A549 treated with AZD9567 at 1 μM for 4 hours (cell line): Measurements from ENCODE around the gene TERC. TPM values are rescaled to one million over a fixed set of nuclear protein-coding genes. Genes with fewer than 3 reads are reported as not detected.

Experiments used
- total RNA-seq: library from RNA; stranded (reverse); fragments of 200-300 nt; extraction: Qiagen RNA extraction; gene quantifications from 5 replicates; pipeline ENCODE4 v1.2.3, GENCODE V29; 2022; ENCODE audit not compliant: insufficient read depth

TERC gene
- total RNA-seq: 0.23 to 0.70 TPM in 2 of 5 replicates, not detected in the others

DNA sequence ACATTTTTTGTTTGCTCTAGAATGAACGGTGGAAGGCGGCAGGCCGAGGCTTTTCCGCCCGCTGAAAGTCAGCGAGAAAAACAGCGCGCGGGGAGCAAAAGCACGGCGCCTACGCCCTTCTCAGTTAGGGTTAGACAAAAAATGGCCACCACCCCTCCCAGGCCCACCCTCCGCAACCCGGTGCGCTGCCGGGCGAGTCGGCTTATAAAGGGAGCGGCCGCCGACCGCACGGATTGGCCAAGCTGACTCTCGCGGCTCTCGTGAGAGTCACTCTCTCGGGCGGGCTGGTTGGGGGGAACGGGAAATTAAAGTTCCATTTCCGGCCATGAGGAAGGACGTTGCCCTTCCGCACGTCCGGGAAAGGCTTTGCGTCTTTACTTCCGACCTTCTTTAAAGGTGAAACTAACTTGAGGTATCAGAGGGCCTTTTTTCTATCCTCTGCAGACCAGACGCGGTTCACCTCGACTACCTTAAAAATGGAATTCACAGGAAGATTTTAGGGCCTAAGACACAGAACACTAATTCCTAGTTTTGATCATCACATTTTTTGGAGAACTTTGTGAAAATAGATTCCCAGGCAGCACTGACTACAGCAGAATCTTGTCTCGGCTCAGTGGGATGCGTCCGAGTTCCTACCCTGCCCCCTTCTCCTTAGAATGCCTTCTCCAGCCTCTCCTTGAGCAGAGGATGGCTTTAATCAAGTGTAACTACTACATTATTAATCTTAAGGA lies at the start of gene TERC:
Gene TERC, minus strand, starts transcription at position 179 of the 731 bp plus-strand sequence.

DNA sequence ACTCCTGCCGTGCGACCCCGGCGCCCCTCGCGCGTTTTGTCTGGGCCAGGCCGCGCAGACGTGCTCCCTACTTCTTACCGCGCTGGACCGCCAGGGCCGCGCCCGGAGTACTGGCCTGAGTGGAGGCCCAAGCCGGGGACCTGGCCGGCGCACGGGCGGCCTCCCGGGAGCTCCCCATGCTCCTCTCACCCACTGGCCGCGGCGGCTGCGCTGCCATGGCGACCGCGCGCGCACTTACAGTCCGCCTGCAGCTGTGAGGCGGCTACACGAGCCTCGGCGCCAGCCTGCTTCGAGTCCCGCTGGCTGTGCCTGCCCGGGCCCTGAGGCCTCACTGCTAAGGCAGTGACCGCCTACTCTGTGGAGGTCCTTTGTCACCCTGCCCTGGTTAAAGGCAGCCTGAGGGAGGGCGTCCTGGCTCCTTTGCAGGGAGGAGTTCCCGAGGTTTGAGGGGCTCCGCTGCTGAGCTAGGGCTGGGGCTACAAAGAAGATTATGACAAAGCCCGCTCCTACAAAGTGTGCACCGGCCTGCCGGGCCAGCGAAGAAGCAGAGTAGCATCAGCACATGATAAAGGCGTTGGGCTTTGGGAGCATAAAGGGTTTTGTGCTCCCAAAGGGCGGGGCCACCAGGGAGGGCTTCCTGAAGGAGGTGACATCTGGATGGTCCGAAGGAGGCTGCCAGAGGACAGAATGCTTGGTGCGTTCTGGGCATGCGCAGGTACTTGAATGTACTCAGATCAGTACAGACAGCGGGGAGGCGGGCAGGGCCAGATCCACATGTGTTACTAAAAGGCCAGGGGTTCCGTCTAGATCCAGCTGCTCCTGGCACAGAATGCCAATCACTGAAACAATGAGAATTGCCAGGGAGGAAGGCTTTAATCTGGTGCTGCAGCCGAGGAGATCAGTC lies 47.7 kb upstream of the TERC start, which contains the start of the genes LRRC34 and LRRIQ4:
Gene LRRC34, minus strand, starts transcription at position 573 of the 904 bp plus-strand sequence. Its CDS starts 356 bp downstream, at position 217.
Gene LRRIQ4, plus strand, starts transcription at position 539 of the 904 bp plus-strand sequence. CDS start 9,052 bp downstream, outside the sequence.

DNA sequence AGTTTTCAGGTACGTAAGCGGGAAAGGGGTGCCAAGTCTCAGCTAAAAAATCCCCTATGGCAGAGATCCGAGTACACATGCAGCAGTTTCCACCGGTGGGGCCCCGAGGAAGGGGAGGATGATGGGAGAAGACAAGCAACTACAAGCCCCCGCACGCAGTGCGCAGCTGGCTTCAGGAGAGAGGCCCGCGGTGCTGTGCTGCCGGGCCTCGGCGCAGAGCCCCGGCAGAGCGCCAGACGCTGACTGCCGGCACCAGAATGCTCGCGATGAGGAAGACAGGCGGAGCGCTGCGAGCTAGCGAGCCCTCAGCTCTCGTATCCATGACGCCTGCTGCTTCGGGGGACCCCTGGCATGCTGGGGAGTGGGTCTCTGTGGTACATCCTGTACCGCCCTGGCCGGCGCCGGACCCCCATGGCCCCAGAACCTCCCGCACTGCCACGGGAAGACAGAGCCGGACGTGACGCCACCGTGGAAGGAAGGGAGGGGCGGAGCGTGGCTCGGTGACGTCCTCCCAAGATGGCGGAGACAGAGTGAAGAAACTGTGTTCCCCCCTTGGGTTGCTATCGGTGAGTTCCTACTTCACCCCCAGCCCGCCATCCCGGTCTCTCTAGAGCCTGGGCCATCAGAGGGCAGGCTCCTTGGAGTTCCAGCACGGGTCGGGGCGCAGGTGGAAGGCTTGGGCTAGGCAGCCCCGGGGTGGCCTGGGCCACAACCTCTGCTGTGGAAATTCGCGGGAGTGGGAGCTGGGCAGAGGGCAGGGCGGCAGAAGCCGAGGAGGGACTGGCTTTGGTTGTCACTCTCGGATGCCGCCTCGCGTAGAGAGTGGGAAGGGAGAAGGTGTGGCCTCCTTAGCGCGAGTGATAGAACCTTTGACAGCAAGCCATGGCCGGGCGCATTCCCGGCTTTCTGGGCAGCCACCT lies 8.3 kb upstream of the TERC start, which contains the start of gene MYNN:
Gene MYNN, plus strand, starts transcription at position 500 of the 920 bp plus-strand sequence. CDS start 900 bp downstream, outside the sequence.

DNA sequence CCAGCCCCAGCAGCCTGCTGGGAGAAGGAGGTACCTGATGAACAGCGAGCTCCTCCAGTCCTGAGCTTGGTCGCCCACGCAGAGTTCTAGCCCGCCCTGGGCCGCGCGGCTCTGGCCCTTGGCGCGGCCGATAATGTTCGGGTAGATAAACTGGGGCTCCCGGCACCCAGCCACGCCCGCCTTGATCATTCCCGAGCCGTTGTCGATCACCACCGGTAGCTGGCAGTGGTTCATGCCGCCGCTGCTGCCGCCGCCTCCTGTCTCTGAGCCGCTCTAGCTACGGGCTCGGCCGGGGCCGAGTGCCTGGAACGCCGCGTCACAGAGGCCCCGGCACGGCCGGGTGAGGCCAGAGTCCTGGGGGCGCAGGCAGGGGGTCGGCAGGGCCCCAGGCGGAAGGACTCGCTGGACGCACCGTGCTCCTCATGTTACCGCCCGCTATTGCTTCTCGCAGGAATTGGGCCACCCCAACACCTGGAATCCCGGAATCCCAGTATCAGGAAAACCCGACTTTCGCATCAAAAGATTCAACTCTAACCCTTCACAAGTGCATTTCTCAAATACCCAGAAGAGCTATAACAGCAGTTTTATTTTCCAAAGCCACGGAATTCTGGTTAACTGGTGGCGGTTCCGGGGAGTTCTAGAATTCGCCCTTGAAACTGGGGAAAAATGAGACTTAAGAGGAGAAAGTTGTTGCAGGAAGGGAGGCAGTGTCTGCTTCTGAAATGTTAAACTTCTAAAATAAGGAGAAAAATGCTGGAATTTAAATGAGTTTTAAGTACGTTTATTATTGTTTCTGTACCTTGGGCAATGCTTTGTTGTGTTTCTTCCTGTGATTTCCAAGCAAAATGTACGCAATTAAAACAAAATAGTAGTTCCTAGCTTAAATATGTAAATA lies 4.7 kb upstream of the TERC start, which contains the start of gene ACTRT3:
Gene ACTRT3, minus strand, starts transcription at position 275 of the 895 bp plus-strand sequence. Its CDS starts 41 bp downstream, at position 234.

Other genes starting within 250 kb of the TERC start
- gene MECOM, start 101.3 kb downstream of the TERC start, total RNA-seq: 0.02 to 0.15 TPM in 2 of 5 replicates, not detected in the others
- gene ACTRT3, start 4.5 kb upstream of the TERC start, total RNA-seq: 2.0 to 3.0 TPM (median 2.5 TPM) in 5 replicates
- gene MYNN, start 8.3 kb upstream of the TERC start, total RNA-seq: 9.4 to 13.8 TPM (median 9.9 TPM) in 5 replicates
- not detected in 5 replicates for gene LRRIQ4, start 47.8 kb upstream of the TERC start, total RNA-seq
- not detected in 5 replicates for gene LRRC34, start 47.8 kb upstream of the TERC start, total RNA-seq
- gene LRRC31, start 104.9 kb upstream of the TERC start, total RNA-seq: not detected in 5 replicates
- gene SAMD7, start 146.5 kb upstream of the TERC start, total RNA-seq: not detected in 5 replicates
- 72.5 to 112 TPM (median 85.1 TPM) in 5 replicates for gene SEC62, start 201.7 kb upstream of the TERC start, total RNA-seq